PC-3 (cell line): ENCODE data around the gene MTA3. TPM values are rescaled to one million over a fixed set of nuclear protein-coding genes. Genes with fewer than 3 reads are reported as not detected.

Experiments
- ATAC-seq: fragments of 200-7000 bp; cut with Tn5 transposase; 2 replicates; pipeline ENCODE4 v1.9.1; 2020; ENCODE audit warnings: mild to moderate bottlenecking, moderate library complexity
- BruUV-seq: library from RNA; stranded (reverse); fragments of 400-500 nt; replicated peaks from 2 replicates; lab custom pipeline; 2021; lab: Mats Ljungman, UMichigan
- CTCF ChIA-PET: fragments of 300-600 bp; sonication (Branson Sonifier 250); formaldehyde crosslinking; loops from one replicate; lab custom pipeline; 2022; ENCODE audit warnings: antibody characterized with exemption; lab: Charles Lee
- POLR2A ChIA-PET: fragments of 300-600 bp; sonication (Branson Sonifier 250); formaldehyde crosslinking; loops from one replicate; lab custom pipeline; 2022; ENCODE audit warnings: antibody characterized with exemption; ENCODE audit not compliant: unreplicated experiment; lab: Charles Lee
- DNase-seq: peaks from one replicate; pipeline ENCODE4 v3.0.0-alpha.2; 2015
- H2AFZ ChIP-seq: fragments of 300-600 bp; sonication (generic); 2 replicates; pipeline ENCODE4 v1.6.0; 2016; ENCODE audit warnings: antibody characterized with exemption, low read length
- H3F3A ChIP-seq: fragments of 300-600 bp; sonication (generic); one replicate; pipeline ENCODE4 v1.6.0; 2017; ENCODE audit warnings: antibody characterized with exemption, low read length, control low read depth, mild to moderate bottlenecking; ENCODE audit not compliant: unreplicated experiment
- H3K27ac ChIP-seq: fragments of 300-600 bp; sonication (generic); 2 replicates; pipeline ENCODE4 v1.5.1; 2016; ENCODE audit warnings: mild to moderate bottlenecking, low read length
- H3K27me3 ChIP-seq: fragments of 300-600 bp; sonication (generic); 2 replicates; pipeline ENCODE4 v1.6.1; 2016; ENCODE audit warnings: low read length, mixed read lengths
- H3K36me3 ChIP-seq: fragments of 300-600 bp; sonication (generic); 2 replicates; pipeline ENCODE4 v1.6.1; 2016; ENCODE audit warnings: low read depth, mixed run types, low read length, mixed read lengths
- H3K4me1 ChIP-seq: fragments of 300-600 bp; sonication (generic); 2 replicates; pipeline ENCODE4 v1.5.1; 2016; ENCODE audit warnings: low read length; ENCODE audit not compliant: insufficient read depth
- H3K4me2 ChIP-seq: fragments of 300-600 bp; sonication (generic); 2 replicates; pipeline ENCODE4 v1.6.0; 2016; ENCODE audit warnings: low read length
- H3K4me3 ChIP-seq: fragments of 300-600 bp; sonication (generic); 2 replicates; pipeline ENCODE4 v1.5.1; 2016; ENCODE audit warnings: mild to moderate bottlenecking, low read length, mixed read lengths
- H3K79me2 ChIP-seq: fragments of 300-600 bp; sonication (generic); 2 replicates; pipeline ENCODE4 v1.6.1; 2017; ENCODE audit warnings: low read length, mixed read lengths
- H3K9ac ChIP-seq: fragments of 300-600 bp; sonication (generic); 2 replicates; pipeline ENCODE4 v1.6.0; 2016; ENCODE audit warnings: mild to moderate bottlenecking, low read length
- H3K9me2 ChIP-seq: fragments of 300-600 bp; sonication (generic); replicated peaks from 2 replicates; pipeline ENCODE4 v1.6.1; 2016; ENCODE audit warnings: mixed run types, low read length, mixed read lengths
- H3K9me3 ChIP-seq: fragments of 300-600 bp; sonication (generic); 2 replicates; pipeline ENCODE4 v1.6.1; 2016; ENCODE audit warnings: low read length, mixed read lengths
- H4K20me1 ChIP-seq: fragments of 300-600 bp; sonication (generic); 2 replicates; pipeline ENCODE4 v1.6.1; 2016; ENCODE audit warnings: low read length, mixed read lengths
- CTCF ChIP-seq: fragments of 300-600 bp; sonication (generic); conservative IDR thresholded peaks from 2 replicates; pipeline ENCODE4 v1.5.1; 2017; ENCODE audit warnings: antibody characterized with exemption, low read depth, mild to moderate bottlenecking, low read length
- EZH2 ChIP-seq: fragments of 300-600 bp; sonication (generic); IDR thresholded peaks from one replicate; pipeline ENCODE4 v1.6.1; 2017; ENCODE audit warnings: antibody characterized with exemption, mild to moderate bottlenecking, low read length; ENCODE audit not compliant: unreplicated experiment
- EZH2phosphoT487 ChIP-seq: fragments of 300-600 bp; sonication (generic); IDR thresholded peaks from 2 replicates; pipeline ENCODE4 v1.6.1; 2018; ENCODE audit warnings: mild to moderate bottlenecking, antibody characterized with exemption, low read length, borderline replicate concordance
- intact Hi-C: fragments of 100-400 bp; cut with micrococcal nuclease; formaldehyde crosslinking; loops from 2 replicates; pipeline ENCODE4 v1.9.0; 2023
- total RNA-seq: library from RNA; depleted of rRNA; stranded (reverse); fragments of >200 nt; gene quantifications from 2 replicates; pipeline ENCODE4 v1.2.3, GENCODE V29; 2014

MTA3 gene
- total RNA-seq, 1 experiment from 2014 or later = 27.3 TPM

DNA sequence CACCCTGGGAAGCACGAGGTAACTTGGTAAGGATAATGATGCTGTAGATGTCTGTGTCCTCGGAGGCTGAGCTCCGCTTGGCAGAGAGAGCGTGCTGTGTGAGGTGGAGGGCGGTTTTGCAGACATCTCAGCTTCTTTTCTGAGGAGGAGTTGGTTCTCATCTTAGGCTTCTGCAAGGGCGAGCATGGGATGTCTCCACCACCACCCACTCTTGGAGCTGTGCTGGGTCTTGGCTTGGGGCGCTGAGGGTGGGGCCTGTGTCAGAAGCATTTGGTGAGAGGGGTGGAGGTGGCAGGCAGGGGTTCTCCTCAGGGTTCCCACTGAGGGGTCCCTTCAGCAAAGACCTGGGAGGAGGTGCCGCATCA lies 186.3 kb downstream of the MTA3 start:
- ChIA-PET CTCF (no interaction called here), POLR2A (no interaction called here)
- intact Hi-C loops = no loop called here
- no peak overlapping the region for H3K9ac ChIP-seq
- H2AFZ ChIP-seq = no peak overlapping the region
- no peak overlapping the region for H3K4me2 ChIP-seq
- no peaks in the 10 kb centered on the region for H3K79me2 ChIP-seq
- TF ChIP-seq EZH2 (no peak), EZH2phosphoT487 (no peak), CTCF (no peak)
- H3K4me3 ChIP-seq = no peak overlapping the region
- no peaks in the 10 kb centered on the region for H3K9me3 ChIP-seq
- H3K27me3 ChIP-seq = no peaks in the 10 kb centered on the region
- no peaks in the 10 kb centered on the region for H4K20me1 ChIP-seq
- ATAC-seq (no peak), DNase-seq (no peak)
- BruUV-seq = no TSS peak
- H3K36me3 ChIP-seq = no peaks in the 10 kb centered on the region
- no peak overlapping the region for H3K27ac ChIP-seq
- no peaks in the 10 kb centered on the region for H3K9me2 ChIP-seq
- no peaks in the 10 kb centered on the region for H3F3A ChIP-seq
- no peaks in the 10 kb centered on the region for H3K4me1 ChIP-seq

DNA sequence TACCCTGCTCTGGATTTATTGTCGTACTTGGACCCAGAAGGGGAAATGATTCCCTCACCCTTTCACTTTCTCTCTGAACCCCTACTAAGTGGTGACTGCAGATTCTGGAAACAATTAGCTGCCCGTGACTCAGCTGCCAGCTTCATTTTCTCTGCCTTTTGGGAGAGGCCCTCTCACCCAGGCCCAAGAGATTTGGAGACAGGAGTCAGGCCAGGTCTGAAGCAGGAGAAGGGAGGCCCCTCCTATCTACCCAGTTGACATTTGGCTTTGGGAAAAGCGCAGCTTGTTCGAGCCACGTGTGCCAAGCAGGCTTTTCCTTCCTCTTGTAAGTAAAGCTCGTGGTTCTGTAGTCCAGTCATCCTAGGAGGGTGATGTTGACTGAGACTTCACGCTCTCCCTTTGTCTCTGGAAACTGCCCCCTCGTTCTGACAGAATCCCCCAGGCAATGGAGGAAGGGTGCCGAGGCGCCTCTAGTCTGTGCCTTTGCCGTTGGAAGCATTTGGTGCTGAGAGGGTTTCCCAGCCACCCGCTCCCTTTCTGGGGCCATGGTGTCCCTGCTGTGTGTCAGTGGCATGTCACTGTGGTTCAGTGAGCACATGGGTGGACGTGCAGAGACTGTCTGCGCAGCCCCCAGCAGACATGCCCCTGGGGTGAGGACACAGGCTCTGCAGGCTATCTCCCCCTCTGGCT lies 186.9 kb downstream of the MTA3 start:
- H3K27me3 ChIP-seq = no peaks in the 10 kb centered on the region
- no peaks in the 10 kb centered on the region for H3K4me1 ChIP-seq
- ChIA-PET POLR2A (no interaction called here), CTCF (no interaction called here)
- no peak overlapping the region for H3K4me3 ChIP-seq
- no peak overlapping the region for H3K9ac ChIP-seq
- no peak overlapping the region for H2AFZ ChIP-seq
- no peak overlapping the region for H3K4me2 ChIP-seq
- no peaks in the 10 kb centered on the region for H3F3A ChIP-seq
- ATAC-seq (no peak), DNase-seq (no peak)
- intact Hi-C loops = no loop called here
- no peaks in the 10 kb centered on the region for H3K79me2 ChIP-seq
- BruUV-seq = no TSS peak
- no peaks in the 10 kb centered on the region for H4K20me1 ChIP-seq
- no peak overlapping the region for H3K27ac ChIP-seq
- H3K9me3 ChIP-seq = no peaks in the 10 kb centered on the region
- TF ChIP-seq EZH2phosphoT487 (no peak), CTCF (no peak), EZH2 (no peak)
- no peaks in the 10 kb centered on the region for H3K9me2 ChIP-seq
- no peaks in the 10 kb centered on the region for H3K36me3 ChIP-seq

GRCh38 chr2:42756150-42756775 lies 187.8 kb downstream of the MTA3 start:
- TF ChIP-seq CTCF (no peak), EZH2phosphoT487 (no peak), EZH2 (no peak)
- intact Hi-C loops = no loop called here
- no peaks in the 10 kb centered on the region for H3K36me3 ChIP-seq
- ChIA-PET CTCF (no interaction called here), POLR2A (no interaction called here)
- DNase-seq (no peak), ATAC-seq (no peak)
- BruUV-seq = no TSS peak
- no peaks in the 10 kb centered on the region for H3K27me3 ChIP-seq
- H3K27ac ChIP-seq = no peak overlapping the region
- H3K4me2 ChIP-seq = no peak overlapping the region
- H3K9me2 ChIP-seq = no peaks in the 10 kb centered on the region
- H2AFZ ChIP-seq = no peak overlapping the region
- H3K9ac ChIP-seq = no peak overlapping the region
- H3K79me2 ChIP-seq = no peaks in the 10 kb centered on the region
- no peaks in the 10 kb centered on the region for H3F3A ChIP-seq
- no peak overlapping the region for H3K4me3 ChIP-seq
- no peaks in the 10 kb centered on the region for H4K20me1 ChIP-seq
- no peaks in the 10 kb centered on the region for H3K9me3 ChIP-seq
- H3K4me1 ChIP-seq = no peaks in the 10 kb centered on the region
